GM12878 (cell line): ENCODE measurements around the gene C10orf105. TPM values are rescaled to one million over a fixed set of nuclear protein-coding genes. Genes with fewer than 3 reads are reported as not detected.

Source experiments
- ATAC-seq: fragments of 200-7000 bp; cut with Tn5 transposase; 3 replicates; pipeline ENCODE4 v1.9.1; 2020; ENCODE audit warnings: mild to moderate bottlenecking, moderate library complexity
- BruUV-seq: library from RNA; stranded (reverse); fragments of 400-500 nt; replicated peaks from 2 replicates; lab custom pipeline; 2021; lab: Mats Ljungman, UMichigan
- CTCF ChIA-PET: fragments of 300-600 bp; sonication (Branson Sonifier 250); formaldehyde crosslinking; extraction: SDS; loops from one replicate; lab custom pipeline; 2021; ENCODE audit warnings: inconsistent platforms; lab: Yijun Ruan, JAX
- POLR2A ChIA-PET: fragments of 350-600 bp; formaldehyde crosslinking; extraction: SDS; loops from one replicate; lab custom pipeline; 2021; ENCODE audit warnings: inconsistent platforms; lab: Charles Lee
- RAD21 ChIA-PET: fragments of 300-600 bp; sonication (Branson Sonifier 250); formaldehyde crosslinking; loops from one replicate; lab custom pipeline; 2023; ENCODE audit warnings: antibody characterized with exemption; ENCODE audit not compliant: unreplicated experiment; lab: Charles Lee
- SMC1A ChIA-PET: fragments of 300-600 bp; sonication (Branson Sonifier 250); formaldehyde crosslinking; loops from one replicate; lab custom pipeline; 2023; ENCODE audit not compliant: unreplicated experiment, uncharacterized antibody; lab: Charles Lee
- DNase-seq: peaks from one replicate; pipeline ENCODE4 v3.0.0-alpha.2; 2011; ENCODE audit warnings: low read depth, low spot score
- FAIRE-seq: peaks from 3 replicates; lab custom pipeline; 2011; peaks lifted over from hg19 to GRCh38; lab: Jason Lieb, UNC
- H2AFZ ChIP-seq: 2 replicates; pipeline ENCODE4 v1.6.0; 2011; ENCODE audit warnings: low read depth, low read length, control low read depth; ENCODE audit not compliant: control insufficient read depth
- H3K27ac ChIP-seq: 2 replicates; pipeline ENCODE4 v1.5.1; 2011; ENCODE audit warnings: control low read depth; ENCODE audit not compliant: control insufficient read depth, insufficient read depth
- H3K27me3 ChIP-seq, 2 experiments: replicated peaks in 1 of 2; 2 replicates each; pipeline versions ENCODE4 v1.6.0 to v1.6.1; 2011; ENCODE audit warnings: low read length in 1 of 2; ENCODE audit not compliant: control insufficient read depth in 2 of 2, insufficient read depth in 2 of 2
- H3K36me3 ChIP-seq, 2 experiments: 2 replicates each; pipeline ENCODE4 v1.5.1; 2011; ENCODE audit warnings: low read length in 1 of 2; ENCODE audit not compliant: control insufficient read depth in 2 of 2, insufficient read depth in 2 of 2
- H3K4me1 ChIP-seq: 2 replicates; pipeline ENCODE4 v1.6.1; 2011; ENCODE audit warnings: mild to moderate bottlenecking, low read length, moderate library complexity, mixed read lengths; ENCODE audit not compliant: control insufficient read depth, insufficient read depth
- H3K4me2 ChIP-seq: 2 replicates; pipeline ENCODE4 v1.6.0; 2011; ENCODE audit warnings: control low read depth; ENCODE audit not compliant: control insufficient read depth, insufficient read depth
- H3K4me3 ChIP-seq: fragments of 200-600 bp; sonication (generic); 2 replicates; pipeline ENCODE4 v1.5.1; 2016
- H3K79me2 ChIP-seq: 2 replicates; pipeline ENCODE4 v1.6.0; 2011; ENCODE audit warnings: low read length; ENCODE audit not compliant: control insufficient read depth, insufficient read depth
- H3K9ac ChIP-seq: 2 replicates; pipeline ENCODE4 v1.8.0; 2011; ENCODE audit warnings: low read length, control low read depth, mixed read lengths; ENCODE audit not compliant: control insufficient read depth, insufficient read depth
- H3K9me3 ChIP-seq: replicated peaks from 3 replicates; pipeline ENCODE4 v1.5.1; 2011; ENCODE audit warnings: mild to moderate bottlenecking, low read length; ENCODE audit not compliant: control insufficient read depth, insufficient read depth
- H4K20me1 ChIP-seq: 2 replicates; pipeline ENCODE4 v1.6.0; 2011; ENCODE audit not compliant: control insufficient read depth, insufficient read depth
- CEBPB ChIP-seq, 2 experiments: fragments of 150-350 bp in 1 of 2; IDR thresholded peaks; 2 replicates each; pipeline ENCODE4 v1.6.1; 2012 to 2014; ENCODE audit warnings: low read depth in 2 of 2, low read length in 2 of 2, borderline replicate concordance in 1 of 2, inconsistent platforms in 1 of 2
- HDAC6 ChIP-seq: fragments of 200-600 bp; sonication (generic); IDR thresholded peaks from one replicate; pipeline ENCODE4 v1.8.0; 2017; ENCODE audit warnings: antibody characterized with exemption; ENCODE audit not compliant: unreplicated experiment
- MEF2B ChIP-seq: fragments of 450-650 bp; IDR thresholded peaks from 2 replicates; pipeline ENCODE4 v1.6.1; 2018; ENCODE audit warnings: mild to moderate bottlenecking, moderate library complexity; ENCODE audit not compliant: partially characterized antibody, poor library complexity, severe bottlenecking
- MYC ChIP-seq: IDR thresholded peaks from 2 replicates; pipeline ENCODE4 v1.6.1; 2011; ENCODE audit warnings: mild to moderate bottlenecking, low read length, moderate library complexity, inconsistent platforms; ENCODE audit not compliant: insufficient read depth, insufficient replicate concordance, insufficient read length, severe bottlenecking
- PML ChIP-seq: IDR thresholded peaks from 2 replicates; pipeline ENCODE4 v1.6.1; 2012; ENCODE audit warnings: low read length, inconsistent platforms
- SUPT20H ChIP-seq: IDR thresholded peaks from 2 replicates; pipeline ENCODE4 v1.6.1; 2011; ENCODE audit warnings: low read depth, mild to moderate bottlenecking, low read length, moderate library complexity, borderline replicate concordance; ENCODE audit not compliant: control insufficient read depth
- WGBS: methylation state at CpG from one replicate; pipeline ENCODE4 v1.1.6; 2016; ENCODE audit warnings: low lambda C conversion rate; ENCODE audit not compliant: insufficient replicate concordance, insufficient coverage; ENCODE audit errors: missing lambda C conversion rate; 5-methylcytosine and 5-hydroxymethylcytosine counted together
- in situ Hi-C: fragments of 300-500 bp; cut with MboI; formaldehyde crosslinking; loops from 9 replicates; pipeline ENCODE4 v1.14.3; 2018; ENCODE audit warnings: mixed read lengths
- intact Hi-C: fragments of 100-400 bp; cut with micrococcal nuclease; formaldehyde crosslinking; loops from one replicate; pipeline ENCODE4 v1.14.2; 2022; ENCODE audit not compliant: unreplicated experiment
- polyA plus RNA-seq, 11 experiments: library from polyadenylated mRNA; depleted of rRNA in 4 of 11; unstranded in 6 of 11; stranded (reverse) in 5 of 11; fragments of >200 nt; fragmentation: Nextera tagmentation in 4 of 11; fragmentation: Illumina TruSeq in 1 of 11; extraction: Ambion mirVana in 4 of 11; extraction: Trizol in 1 of 11; gene quantifications; 1 replicate in 1 of 11; 2 replicates in 10 of 11; pipeline versions ENCODE4 v1.2.1 to v1.2.3, GENCODE V29; 2011 to 2016; ENCODE audit warnings: inconsistent platforms in 2 of 11, missing spikeins in 2 of 11, low read depth in 1 of 11
- total RNA-seq, 4 experiments: library from RNA; depleted of rRNA in 3 of 4; stranded (reverse); fragments of >200 nt in 3 of 4; fragmentation: Illumina TruSeq in 1 of 4; extraction: Trizol in 1 of 4; gene quantifications; 2 replicates each; pipeline versions ENCODE4 v1.2.1 to v1.2.3, GENCODE V29; 2013 to 2021

Gene C10orf105
- total and polyA plus RNA-seq, 10 of the 15 experiments (the other 5 are each of a cell fraction or from before 2014, with no cell fraction given) = 0.04 to 0.06 (median 0.05) TPM; not detected in 7

DNA sequence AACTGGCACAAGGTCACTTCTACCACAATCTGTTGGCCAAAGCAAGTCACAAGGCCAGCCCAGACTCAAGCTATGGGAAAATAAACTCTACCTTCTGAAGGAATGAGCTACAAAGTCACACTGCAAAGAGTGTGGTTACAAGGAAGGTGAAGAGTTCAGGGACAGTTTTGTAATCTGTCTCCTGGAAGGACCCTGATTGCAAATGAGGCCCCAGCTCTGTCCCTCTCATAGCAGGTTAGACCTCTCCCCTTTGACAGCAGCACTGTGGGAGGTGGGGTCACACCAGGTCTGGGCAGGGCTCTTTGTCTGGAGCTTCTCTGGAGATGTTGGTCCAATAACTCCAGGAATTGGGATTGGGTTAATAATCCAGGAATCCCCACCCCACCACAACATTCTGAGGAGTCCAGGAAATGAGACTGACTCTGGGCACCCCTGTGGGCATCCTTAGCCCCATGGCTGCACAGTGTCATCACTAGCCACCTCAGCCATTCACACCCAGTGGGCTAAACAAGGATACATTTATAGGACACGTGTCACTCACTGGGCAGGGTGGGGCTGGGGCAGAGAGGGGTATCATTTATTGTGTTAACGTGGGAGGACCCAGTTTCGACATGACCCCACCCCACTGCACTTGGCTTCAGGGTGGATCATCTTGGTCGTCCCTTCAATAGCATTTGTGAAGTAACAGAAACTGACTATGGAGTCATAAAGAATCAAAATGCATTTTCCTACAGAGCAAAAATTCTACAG is 23.7 kb upstream of the C10orf105 start:
- Histone ChIP-seq H3K36me3 (no peaks in the 10 kb centered on the region), H2AFZ (no peak overlapping the region), H3K4me1 (peaks cover 26% of the 10 kb centered on the region), H3K27me3 (no peaks in the 10 kb centered on the region), H3K27ac (no peak overlapping the region), H3K4me3 (no peak overlapping the region), H3K9me3 (no peaks in the 10 kb centered on the region; the same call in 2 of the 3 replicates), H4K20me1 (no peaks in the 10 kb centered on the region), H3K9ac (no peak overlapping the region), H3K4me2 (no peak overlapping the region), H3K79me2 (no peaks in the 10 kb centered on the region)
- ChIA-PET SMC1A (interaction anchor here (0.7 to 3.7 kb wide), 2 partner anchors 10 to 25 kb away, joined by 3 to 13 read pairs; no protein-coding TSS in a partner anchor), RAD21 (interaction anchor here (0.7 to 1.2 kb wide), 4 partner anchors 15 to 43 kb away, joined by 3 to 4 read pairs (median 3); no protein-coding TSS in a partner anchor), CTCF (interaction anchor here (1.2 to 2.6 kb wide), 4 partner anchors 11 to 46 kb away, joined by 4 to 6 read pairs (median 6); no protein-coding TSS in a partner anchor), POLR2A (interaction anchor here (1.0 kb wide), 1 partner anchor 26 kb away, joined by 3 read pairs; no protein-coding TSS in a partner anchor)
- 19% methylated on average over 4 of the region's 4 CpGs for WGBS
- no TSS peak for BruUV-seq
- TF ChIP-seq MYC (no peak), MEF2B (no peak), HDAC6 (no peak), SUPT20H (no peak), CEBPB (IDR thresholded peaks at IDR 0.05; ENCODE audit: borderline replicate concordance in 1 of 2, low read depth in 2 of 2, low read length in 2 of 2) (no peak), PML (no peak)
- intact Hi-C loops = no loop called here
- ATAC-seq (no peak), FAIRE-seq (no peak), DNase-seq (no peak)
- in situ Hi-C loops = no loop called here
